H9 (cell line): ENCODE results near the gene SETBP1. TPM values are rescaled to one million over a fixed set of nuclear protein-coding genes. Genes with fewer than 3 reads are reported as not detected.

Experiments
- DNase-seq: peaks from one replicate; pipeline ENCODE4 v3.0.0-alpha.2; 2017
- H2AFZ ChIP-seq: one replicate; pipeline ENCODE4 v1.6.1; 2013; ENCODE audit warnings: mild to moderate bottlenecking, low read length, control low read depth, moderate library complexity
- H2AK5ac ChIP-seq: 2 replicates; pipeline ENCODE4 v1.6.1; 2013; ENCODE audit warnings: low read length, control low read depth, mixed read lengths; ENCODE audit not compliant: insufficient read length
- H2BK120ac ChIP-seq: one replicate; pipeline ENCODE4 v1.6.1; 2013; ENCODE audit warnings: low read depth, mild to moderate bottlenecking, low read length, control low read depth, inconsistent platforms; ENCODE audit not compliant: poor library complexity, severe bottlenecking
- H2BK12ac ChIP-seq: 2 replicates; pipeline ENCODE4 v1.6.1; 2013; ENCODE audit warnings: low read length, control low read depth, mixed read lengths, low read depth; ENCODE audit not compliant: insufficient read length
- H2BK15ac ChIP-seq: 2 replicates; pipeline ENCODE4 v1.6.1; 2013; ENCODE audit warnings: low read depth, low read length, control low read depth
- H2BK20ac ChIP-seq: one replicate; pipeline ENCODE4 v1.6.1; 2013; ENCODE audit warnings: low read depth, mild to moderate bottlenecking, low read length, control low read depth, inconsistent platforms; ENCODE audit not compliant: poor library complexity, severe bottlenecking
- H2BK5ac ChIP-seq: 2 replicates; pipeline ENCODE4 v1.6.1; 2013; ENCODE audit warnings: low read length, control low read depth, mixed read lengths; ENCODE audit not compliant: insufficient read length
- H3K14ac ChIP-seq: 2 replicates; pipeline ENCODE4 v1.6.1; 2013; ENCODE audit warnings: low read length, control low read depth; ENCODE audit not compliant: insufficient read depth
- H3K18ac ChIP-seq: 2 replicates; pipeline ENCODE4 v1.6.1; 2013; ENCODE audit warnings: low read depth, mild to moderate bottlenecking, mixed read lengths, low read length, control low read depth; ENCODE audit not compliant: insufficient read length
- H3K23ac ChIP-seq: 2 replicates; pipeline ENCODE4 v1.6.1; 2013; ENCODE audit warnings: low read length, control low read depth, mixed read lengths, low read depth; ENCODE audit not compliant: insufficient read length
- H3K23me2 ChIP-seq: 2 replicates; pipeline ENCODE4 v1.6.1; 2013; ENCODE audit warnings: low read depth, mild to moderate bottlenecking, mixed read lengths, low read length, control low read depth; ENCODE audit not compliant: insufficient read length, poor library complexity, severe bottlenecking
- H3K27ac ChIP-seq: 2 replicates; pipeline ENCODE4 v1.5.1; 2013; ENCODE audit warnings: low read length, control low read depth, mixed read lengths, low read depth; ENCODE audit not compliant: insufficient read length
- H3K27me3 ChIP-seq: 2 replicates; pipeline ENCODE4 v1.6.1; 2013; ENCODE audit warnings: low read length, control low read depth, inconsistent platforms; ENCODE audit not compliant: insufficient read depth
- H3K4ac ChIP-seq: 2 replicates; pipeline ENCODE4 v1.6.1; 2013; ENCODE audit warnings: low read depth, mild to moderate bottlenecking, control low read depth, inconsistent platforms, low read length, moderate library complexity
- H3K4me1 ChIP-seq: 2 replicates; pipeline ENCODE4 v1.6.1; 2013; ENCODE audit warnings: low read length, control low read depth, inconsistent platforms; ENCODE audit not compliant: insufficient read depth
- H3K4me2 ChIP-seq: 2 replicates; pipeline ENCODE4 v1.6.1; 2013; ENCODE audit warnings: low read length, control low read depth, mixed read lengths; ENCODE audit not compliant: insufficient read length, insufficient read depth
- H3K56ac ChIP-seq: 2 replicates; pipeline ENCODE4 v1.6.1; 2013; ENCODE audit warnings: low read depth, mild to moderate bottlenecking, mixed read lengths, low read length, control low read depth; ENCODE audit not compliant: insufficient read length
- H3K79me1 ChIP-seq: 2 replicates; pipeline ENCODE4 v1.6.1; 2013; ENCODE audit warnings: low read depth, mild to moderate bottlenecking, moderate library complexity, low read length, control low read depth, inconsistent platforms; ENCODE audit not compliant: insufficient read depth, poor library complexity, severe bottlenecking
- H3K79me2 ChIP-seq: 2 replicates; pipeline ENCODE4 v1.6.1; 2013; ENCODE audit warnings: low read length, control low read depth, inconsistent platforms; ENCODE audit not compliant: insufficient read depth
- H3K9ac ChIP-seq: 2 replicates; pipeline ENCODE4 v1.6.1; 2013; ENCODE audit warnings: low read length, control low read depth, mixed read lengths; ENCODE audit not compliant: insufficient read length; ENCODE audit errors: extremely low read depth
- H3K9me3 ChIP-seq: one replicate; pipeline ENCODE4 v1.6.1; 2013; ENCODE audit warnings: low read depth, low read length, inconsistent platforms; ENCODE audit not compliant: control insufficient read depth
- H3T11ph ChIP-seq: one replicate; pipeline ENCODE4 v1.6.1; 2013; ENCODE audit warnings: mild to moderate bottlenecking, low read length, control low read depth, inconsistent platforms
- H4K20me1 ChIP-seq: one replicate; pipeline ENCODE4 v1.6.1; 2013; ENCODE audit not compliant: control insufficient read depth, insufficient read length, insufficient read depth
- H4K5ac ChIP-seq: 2 replicates; pipeline ENCODE4 v1.6.1; 2013; ENCODE audit warnings: low read depth, mild to moderate bottlenecking, mixed read lengths, low read length, control low read depth; ENCODE audit not compliant: insufficient read length
- H4K8ac ChIP-seq: replicated peaks from 2 replicates; pipeline ENCODE4 v1.6.1; 2013; ENCODE audit warnings: low read length, control low read depth, mixed read lengths, low read depth; ENCODE audit not compliant: insufficient read length
- H4K91ac ChIP-seq: 2 replicates; pipeline ENCODE4 v1.6.1; 2013; ENCODE audit warnings: low read depth, mild to moderate bottlenecking, moderate library complexity, mixed read lengths, low read length, control low read depth; ENCODE audit not compliant: insufficient read length
- H3K27ac Mint-ChIP-seq, 3 experiments: 2 replicates in 2 of 3; 3 replicates in 1 of 3; pipeline ENCODE4 v1.8.0; 2020 to 2021; ENCODE audit warnings: mixed read lengths in 3 of 3, mild to moderate bottlenecking in 1 of 3, moderate library complexity in 1 of 3
- H3K27me3 Mint-ChIP-seq: 2 replicates; pipeline ENCODE4 v1.8.0; 2021; ENCODE audit warnings: low read depth, mild to moderate bottlenecking, moderate library complexity, mixed read lengths
- H3K36me3 Mint-ChIP-seq, 3 experiments: 2 replicates in 2 of 3; 3 replicates in 1 of 3; pipeline ENCODE4 v1.8.0; 2020 to 2021; ENCODE audit warnings: low read depth in 3 of 3, mixed read lengths in 3 of 3; ENCODE audit not compliant: insufficient read depth in 1 of 3
- H3K4me1 Mint-ChIP-seq, 2 experiments: 2 replicates each; pipeline ENCODE4 v1.8.0; 2020; ENCODE audit warnings: mixed read lengths in 2 of 2
- H3K4me3 Mint-ChIP-seq, 2 experiments: 2 replicates in 1 of 2; 3 replicates in 1 of 2; pipeline ENCODE4 v1.8.0; 2020 to 2021; ENCODE audit warnings: mild to moderate bottlenecking in 2 of 2, mixed read lengths in 2 of 2, moderate library complexity in 1 of 2
- H3K9me3 Mint-ChIP-seq, 2 experiments: 2 replicates in 1 of 2; 3 replicates in 1 of 2; pipeline ENCODE4 v1.8.0; 2020; ENCODE audit warnings: mild to moderate bottlenecking in 2 of 2, mixed read lengths in 2 of 2, moderate library complexity in 1 of 2
- CTCF ChIP-seq: fragments of 200-600 bp; sonication (generic); conservative IDR thresholded peaks from 3 replicates; pipeline ENCODE4 v1.8.0; 2021; ENCODE audit warnings: antibody characterized with exemption, mild to moderate bottlenecking
- WGBS: extraction: QIAGEN DNeasy Blood & Tissue Kit; methylation state at CpG from one replicate; pipeline ENCODE4 v1.1.7; 2013; ENCODE audit warnings: missing lambda C conversion rate, low lambda C conversion rate, mixed read lengths; ENCODE audit not compliant: insufficient read length; ENCODE audit errors: extremely low coverage; 5-methylcytosine and 5-hydroxymethylcytosine counted together
- total RNA-seq: library from RNA; stranded (reverse); gene quantifications from 2 replicates; pipeline ENCODE4 v1.2.1, GENCODE V29; 2021

Gene SETBP1
- total RNA-seq, 1 experiment from 2014 or later, result 4.6 TPM

- Histone ChIP-seq H4K5ac (no peak overlapping the region), H3K4me1 (peaks cover 3% of the 10 kb centered on the region; the same call in 1 of the 2 replicates), H2BK20ac (no peak overlapping the region), H3K27ac (no peak overlapping the region), H2BK120ac (no peak overlapping the region), H2AK5ac (no peak overlapping the region), H2BK15ac (no peak overlapping the region), H3K79me2 (no peaks in the 10 kb centered on the region), H3K14ac (no peak overlapping the region), H3K9ac (no peak overlapping the region), H4K8ac (no peak overlapping the region), H3K4ac (no peak overlapping the region), H2AFZ (no peak overlapping the region), H3T11ph (no peak overlapping the region), H3K79me1 (no peaks in the 10 kb centered on the region), H3K23me2 (no peaks in the 10 kb centered on the region), H3K23ac (no peak overlapping the region), H3K4me2 (no peak overlapping the region), H3K27me3 (no peaks in the 10 kb centered on the region), H2BK5ac (no peak overlapping the region), H3K9me3 (no peaks in the 10 kb centered on the region), H4K20me1 (no peaks in the 10 kb centered on the region), H3K18ac (no peak overlapping the region), H4K91ac (no peak overlapping the region), H2BK12ac (no peak overlapping the region), H3K56ac (no peak overlapping the region)
- no peaks in the 10 kb centered on the region for H3K9me3 Mint-ChIP-seq
- no peaks in the 10 kb centered on the region; the same call in none of the 2 replicates for H3K27me3 Mint-ChIP-seq
- DNase-seq, result no peak
- H3K4me3 Mint-ChIP-seq, result no peak overlapping the region
- TF ChIP-seq CTCF, result no peak
- no peaks in the 10 kb centered on the region for H3K36me3 Mint-ChIP-seq
- no peak overlapping the region for H3K27ac Mint-ChIP-seq
- WGBS, result no CpG with 5 or more reads among the region's 2 CpGs
- H3K4me1 Mint-ChIP-seq, result peaks cover 20 to 29% of the 10 kb centered on the region in 2 experiments
These were observed 127.1 kb downstream of the SETBP1 start for GRCh38 chr18:44807766-44808165.
